NCI-H345 treated with DMSO at 0.1 percent for 48 hours (cell line): ENCODE data around the gene RGL1.
"Not testable (repeated sequence)": the region's sequence is repeated elsewhere in the genome, so short reads cannot be mapped to it uniquely, and the experiment has no call there.

Experiments
- DNase-seq: peaks from one replicate; lab custom pipeline; 2025; ENCODE audit not compliant: unreplicated experiment; lab: John Stamatoyannopoulos, UW

Gene RGL1

GRCh38 chr1:183783767-183784637, 20.9 kb upstream of the RGL1 start:
- DNase-seq = no peak

GRCh38 chr1:183785921-183786320, 19.0 kb upstream of the RGL1 start:
- not testable (repeated sequence) for DNase-seq

- no peak for DNase-seq
These were observed 17.2 kb upstream of the RGL1 start for GRCh38 chr1:183787704-183788103.

- no peak for DNase-seq
These were observed 13.6 kb upstream of the RGL1 start for GRCh38 chr1:183791319-183791718.

- no peak for DNase-seq
These were observed 12.6 kb upstream of the RGL1 start for GRCh38 chr1:183792300-183792699.

GRCh38 chr1:183794088-183794487, 10.8 kb upstream of the RGL1 start:
- no peak for DNase-seq

- DNase-seq = no peak
These were observed 4.5 kb upstream of the RGL1 start for GRCh38 chr1:183800449-183800848.

- no peak for DNase-seq
These were observed 3.3 kb upstream of the RGL1 start for GRCh38 chr1:183801649-183802048.

- no peak for DNase-seq
These were observed 533 bp upstream of the RGL1 start for GRCh38 chr1:183804387-183804786.

GRCh38 chr1:183806125-183806524, 1.2 kb downstream of the RGL1 start:
- DNase-seq = no peak

- DNase-seq = no peak
These were observed 1.8 kb downstream of the RGL1 start for GRCh38 chr1:183806675-183807074.

GRCh38 chr1:183807549-183808168, 2.7 kb downstream of the RGL1 start:
- no peak for DNase-seq

- DNase-seq = no peak
These were observed 3.5 kb downstream of the RGL1 start for GRCh38 chr1:183808296-183809027.

- no peak for DNase-seq
These were observed 5.2 kb downstream of the RGL1 start for GRCh38 chr1:183810121-183810520.

GRCh38 chr1:183810756-183811544, 6.0 kb downstream of the RGL1 start:
- no peak for DNase-seq

GRCh38 chr1:183812128-183812527, 7.2 kb downstream of the RGL1 start:
- no peak for DNase-seq

- DNase-seq = no peak
These were observed 8.0 kb downstream of the RGL1 start for GRCh38 chr1:183812686-183813569.

- no peak for DNase-seq
These were observed 9.3 kb downstream of the RGL1 start for GRCh38 chr1:183814121-183814681.

GRCh38 chr1:183816110-183816509, 11.2 kb downstream of the RGL1 start:
- no peak for DNase-seq
